ENCODE data around the gene TBRG4. TPM values are rescaled to one million over a fixed set of nuclear protein-coding genes. Genes with fewer than 3 reads are reported as not detected.

The TBRG4 gene
- polyA plus RNA-seq, 1 donor from 2014 or later = 52.8 TPM

GRCh38 chr7:45143616-45144015 is 32.1 kb upstream of the TBRG4 start:
- Histone ChIP-seq H3K9ac (ENCODE audit: low read length) (no peak overlapping the region), H3K4me2 (ENCODE audit: low read length) (no peak overlapping the region), H3K27ac (ENCODE audit: low read length) (no peak overlapping the region), H4K20me1 (ENCODE audit: insufficient read depth) (no peaks in the 10 kb centered on the region), H3K9me3 (ENCODE audit: low read length) (no peaks in the 10 kb centered on the region), H3F3A (ENCODE audit: insufficient read depth, low read length, poor library complexity, severe bottlenecking) (no peaks in the 10 kb centered on the region), H3K27me3 (ENCODE audit: insufficient read depth, low read depth, low read length) (no peaks in the 10 kb centered on the region), H2AFZ (ENCODE audit: low read depth, low read length) (no peak overlapping the region), H3K36me3 (ENCODE audit: insufficient read depth, low read length) (no peaks in the 10 kb centered on the region), H3K4me3 (ENCODE audit: low read length) (no peak overlapping the region), H3K79me2 (replicated peaks; ENCODE audit: insufficient read depth, low read length) (no peaks in the 10 kb centered on the region), H3K9me2 (ENCODE audit: insufficient read depth, low read length) (no peaks in the 10 kb centered on the region)
- no peak for TF ChIP-seq REST (IDR thresholded peaks at IDR 0.05; ENCODE audit: borderline replicate concordance)
- TF ChIP-seq POLR2AphosphoS5 (IDR thresholded peaks at IDR 0.05) = no peak
- no peak for TF ChIP-seq RAD21 (conservative IDR thresholded peaks at IDR 0.05)
- TF ChIP-seq EZH2 (IDR thresholded peaks at IDR 0.05; ENCODE audit: borderline replicate concordance, insufficient read depth, low read length, poor library complexity, severe bottlenecking) = no peak
- no peak for TF ChIP-seq MXI1 (conservative IDR thresholded peaks at IDR 0.05; ENCODE audit: poor library complexity, severe bottlenecking)
- TF ChIP-seq EP300 (conservative IDR thresholded peaks at IDR 0.05; ENCODE audit: poor library complexity, severe bottlenecking) = no peak
- no peak for TF ChIP-seq TAF1 (IDR thresholded peaks at IDR 0.05; ENCODE audit: low read depth)
- no peak for TF ChIP-seq SMC3 (conservative IDR thresholded peaks at IDR 0.05; ENCODE audit: poor library complexity)
- TF ChIP-seq, protein P1, sequence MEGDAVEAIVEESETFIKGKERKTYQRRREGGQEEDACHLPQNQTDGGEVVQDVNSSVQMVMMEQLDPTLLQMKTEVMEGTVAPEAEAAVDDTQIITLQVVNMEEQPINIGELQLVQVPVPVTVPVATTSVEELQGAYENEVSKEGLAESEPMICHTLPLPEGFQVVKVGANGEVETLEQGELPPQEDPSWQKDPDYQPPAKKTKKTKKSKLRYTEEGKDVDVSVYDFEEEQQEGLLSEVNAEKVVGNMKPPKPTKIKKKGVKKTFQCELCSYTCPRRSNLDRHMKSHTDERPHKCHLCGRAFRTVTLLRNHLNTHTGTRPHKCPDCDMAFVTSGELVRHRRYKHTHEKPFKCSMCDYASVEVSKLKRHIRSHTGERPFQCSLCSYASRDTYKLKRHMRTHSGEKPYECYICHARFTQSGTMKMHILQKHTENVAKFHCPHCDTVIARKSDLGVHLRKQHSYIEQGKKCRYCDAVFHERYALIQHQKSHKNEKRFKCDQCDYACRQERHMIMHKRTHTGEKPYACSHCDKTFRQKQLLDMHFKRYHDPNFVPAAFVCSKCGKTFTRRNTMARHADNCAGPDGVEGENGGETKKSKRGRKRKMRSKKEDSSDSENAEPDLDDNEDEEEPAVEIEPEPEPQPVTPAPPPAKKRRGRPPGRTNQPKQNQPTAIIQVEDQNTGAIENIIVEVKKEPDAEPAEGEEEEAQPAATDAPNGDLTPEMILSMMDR (IDR thresholded peaks at IDR 0.05; ENCODE audit: poor library complexity, severe bottlenecking) = no peak

GRCh38 chr7:45140827-45141226 is 29.3 kb upstream of the TBRG4 start:
- Histone ChIP-seq H2AFZ (ENCODE audit: low read depth, low read length) (no peak overlapping the region), H3K79me2 (replicated peaks; ENCODE audit: insufficient read depth, low read length) (no peaks in the 10 kb centered on the region), H3F3A (ENCODE audit: insufficient read depth, low read length, poor library complexity, severe bottlenecking) (no peaks in the 10 kb centered on the region), H3K9me3 (ENCODE audit: low read length) (no peaks in the 10 kb centered on the region), H3K27me3 (ENCODE audit: insufficient read depth, low read depth, low read length) (no peaks in the 10 kb centered on the region), H3K27ac (ENCODE audit: low read length) (no peak overlapping the region), H3K4me2 (ENCODE audit: low read length) (no peak overlapping the region), H3K9ac (ENCODE audit: low read length) (no peak overlapping the region), H4K20me1 (ENCODE audit: insufficient read depth) (no peaks in the 10 kb centered on the region), H3K36me3 (ENCODE audit: insufficient read depth, low read length) (no peaks in the 10 kb centered on the region), H3K9me2 (ENCODE audit: insufficient read depth, low read length) (no peaks in the 10 kb centered on the region), H3K4me3 (ENCODE audit: low read length) (no peak overlapping the region)
- TF ChIP-seq RAD21 (conservative IDR thresholded peaks at IDR 0.05) (no peak), SMC3 (conservative IDR thresholded peaks at IDR 0.05; ENCODE audit: poor library complexity) (no peak), TAF1 (IDR thresholded peaks at IDR 0.05; ENCODE audit: low read depth) (no peak)
